Colonic mucosa (tissue), 4 donors: Measurements from ENCODE around the gene LMNA. TPM values are rescaled to one million over a fixed set of nuclear protein-coding genes. Genes with fewer than 3 reads are reported as not detected.

ENCODE experiments used
- DNase-seq: peaks from one replicate; pipeline ENCODE4 v3.0.0-alpha.2; 2020
- H3K27ac ChIP-seq: fragments of 200-600 bp; one replicate; pipeline ENCODE4 v1.8.0; 2021
- H3K27me3 ChIP-seq: fragments of 200-600 bp; one replicate; pipeline ENCODE4 v1.8.0; 2021
- H3K36me3 ChIP-seq: fragments of 200-600 bp; one replicate; pipeline ENCODE4 v1.8.0; 2021
- H3K4me1 ChIP-seq: fragments of 200-600 bp; one replicate; pipeline ENCODE4 v1.8.0; 2021; ENCODE audit warnings: mild to moderate bottlenecking
- H3K4me3 ChIP-seq: fragments of 200-600 bp; one replicate; pipeline ENCODE4 v1.8.0; 2021
- H3K9ac ChIP-seq, 2 donors: one replicate each; pipeline ENCODE4 v1.7.0; 2013; ENCODE audit warnings: control low read depth in 2 of 2, low read depth in 2 of 2, low read length in 2 of 2
- H3K9me3 ChIP-seq: fragments of 200-600 bp; one replicate; pipeline ENCODE4 v1.8.0; 2021
- CTCF ChIP-seq: fragments of 200-600 bp; IDR thresholded peaks from one replicate; pipeline ENCODE4 v1.8.0; 2022; ENCODE audit warnings: antibody characterized with exemption, mild to moderate bottlenecking
- intact Hi-C: fragments of 100-400 bp; cut with DNase I; formaldehyde crosslinking; loops from one replicate; pipeline ENCODE4 v1.14.1; 2022
- total RNA-seq, 2 donors: library from RNA; stranded (reverse); fragmentation: NEBNext Ultra II Directional in 1 of 2; extraction: Animal tissue kit (Norgen Biotek cat#: 25700) in 1 of 2; gene quantifications; one replicate each; pipeline ENCODE4 v1.2.1, GENCODE V29; 2021
- donor health status: healthy.
- donor health status: DM: no; HTN: no; CAD: no.
- donor health status: DM: no; HTN: no; CAD: no.

LMNA gene
- total RNA-seq, 2 donors from 2014 or later = 414 to 610 TPM

DNA sequence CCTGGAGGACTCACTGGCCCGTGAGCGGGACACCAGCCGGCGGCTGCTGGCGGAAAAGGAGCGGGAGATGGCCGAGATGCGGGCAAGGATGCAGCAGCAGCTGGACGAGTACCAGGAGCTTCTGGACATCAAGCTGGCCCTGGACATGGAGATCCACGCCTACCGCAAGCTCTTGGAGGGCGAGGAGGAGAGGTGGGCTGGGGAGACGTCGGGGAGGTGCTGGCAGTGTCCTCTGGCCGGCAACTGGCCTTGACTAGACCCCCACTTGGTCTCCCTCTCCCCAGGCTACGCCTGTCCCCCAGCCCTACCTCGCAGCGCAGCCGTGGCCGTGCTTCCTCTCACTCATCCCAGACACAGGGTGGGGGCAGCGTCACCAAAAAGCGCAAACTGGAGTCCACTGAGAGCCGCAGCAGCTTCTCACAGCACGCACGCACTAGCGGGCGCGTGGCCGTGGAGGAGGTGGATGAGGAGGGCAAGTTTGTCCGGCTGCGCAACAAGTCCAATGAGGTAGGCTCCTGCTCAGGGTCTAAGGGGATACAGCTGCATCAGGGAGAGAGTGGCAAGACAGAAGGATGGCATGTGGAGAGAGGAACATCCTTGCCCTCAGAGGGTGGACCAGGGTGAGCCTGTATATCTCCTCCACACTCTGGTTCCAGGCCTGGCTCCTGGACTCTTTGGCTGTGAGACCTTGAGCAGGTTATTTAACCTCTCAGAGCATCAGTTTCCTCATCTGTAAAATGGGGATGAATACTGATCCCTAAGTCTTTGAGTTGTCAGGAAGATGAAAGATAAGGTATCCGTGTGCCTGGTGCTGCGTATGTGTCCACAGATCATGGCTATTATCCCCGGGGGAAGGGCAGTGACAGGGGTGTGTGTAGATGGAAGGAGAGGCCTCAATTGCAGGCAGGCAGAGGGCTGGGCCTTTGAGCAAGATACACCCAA, 21.7 kb downstream of the LMNA start:
- Histone ChIP-seq H3K4me1 (no peaks in the 10 kb centered on the region), H3K36me3 (peaks cover 52% of the 10 kb centered on the region), H3K9ac (no peak overlapping the region), H3K27ac (no peak overlapping the region), H3K9me3 (no peaks in the 10 kb centered on the region), H3K4me3 (no peak overlapping the region), H3K27me3 (no peaks in the 10 kb centered on the region)
- intact Hi-C loops = no loop called here
- TF ChIP-seq CTCF = no peak
- no peak for DNase-seq

GRCh38 chr1:156136970-156137483, 22.5 kb downstream of the LMNA start:
- intact Hi-C loops = no loop called here
- H3K9me3 ChIP-seq = no peaks in the 10 kb centered on the region
- no peaks in the 10 kb centered on the region for H3K4me1 ChIP-seq
- peaks cover 49% of the 10 kb centered on the region for H3K36me3 ChIP-seq
- no peak for TF ChIP-seq CTCF
- no peak for DNase-seq
- H3K27me3 ChIP-seq = no peaks in the 10 kb centered on the region
- H3K9ac ChIP-seq = no peak overlapping the region
- no peak overlapping the region for H3K4me3 ChIP-seq
- H3K27ac ChIP-seq = no peak overlapping the region

DNA sequence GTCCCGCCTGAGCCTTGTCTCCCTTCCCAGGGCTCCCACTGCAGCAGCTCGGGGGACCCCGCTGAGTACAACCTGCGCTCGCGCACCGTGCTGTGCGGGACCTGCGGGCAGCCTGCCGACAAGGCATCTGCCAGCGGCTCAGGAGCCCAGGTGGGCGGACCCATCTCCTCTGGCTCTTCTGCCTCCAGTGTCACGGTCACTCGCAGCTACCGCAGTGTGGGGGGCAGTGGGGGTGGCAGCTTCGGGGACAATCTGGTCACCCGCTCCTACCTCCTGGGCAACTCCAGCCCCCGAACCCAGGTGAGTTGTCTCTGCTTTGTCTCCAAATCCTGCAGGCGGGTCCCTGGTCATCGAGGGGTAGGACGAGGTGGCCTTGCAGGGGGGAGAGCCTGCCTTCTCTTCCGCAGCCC, 24.0 kb downstream of the LMNA start:
- H3K4me1 ChIP-seq = no peaks in the 10 kb centered on the region
- H3K9me3 ChIP-seq = no peaks in the 10 kb centered on the region
- H3K9ac ChIP-seq = no peak overlapping the region
- no peak for DNase-seq
- H3K27ac ChIP-seq = no peak overlapping the region
- H3K27me3 ChIP-seq = no peaks in the 10 kb centered on the region
- H3K36me3 ChIP-seq = peaks cover 41% of the 10 kb centered on the region
- intact Hi-C loops = no loop called here
- no peak for TF ChIP-seq CTCF
- no peak overlapping the region for H3K4me3 ChIP-seq

GRCh38 chr1:156140879-156141707, 26.6 kb downstream of the LMNA start:
- peak overlapping the region in 1 of 2 donors; percentile 17 for H3K9ac ChIP-seq
- H3K27ac ChIP-seq = no peak overlapping the region
- peaks cover 17% of the 10 kb centered on the region for H3K36me3 ChIP-seq
- intact Hi-C loops = no loop called here
- no peaks in the 10 kb centered on the region for H3K9me3 ChIP-seq
- H3K4me3 ChIP-seq = no peak overlapping the region
- no peaks in the 10 kb centered on the region for H3K4me1 ChIP-seq
- DNase-seq = no peak
- H3K27me3 ChIP-seq = no peaks in the 10 kb centered on the region
- TF ChIP-seq CTCF = peak; percentile 44

GRCh38 chr1:156143765-156144489, 29.4 kb downstream of the LMNA start:
- peaks cover 4% of the 10 kb centered on the region for H3K4me1 ChIP-seq
- intact Hi-C loops = no loop called here
- no peaks in the 10 kb centered on the region for H3K27me3 ChIP-seq
- H3K9me3 ChIP-seq = no peaks in the 10 kb centered on the region
- H3K4me3 ChIP-seq = no peak overlapping the region
- no peak for DNase-seq
- TF ChIP-seq CTCF = no peak
- H3K27ac ChIP-seq = no peak overlapping the region
- H3K36me3 ChIP-seq = no peaks in the 10 kb centered on the region
- no peak overlapping the region for H3K9ac ChIP-seq
